Ovary (tissue), 3 donors: ENCODE measurements around the gene GJD3.

ENCODE experiments used
- EP300 ChIP-seq: sonication (generic); formaldehyde crosslinking; IDR thresholded peaks from one replicate; pipeline ENCODE4 v1.6.1; 2017; ENCODE audit warnings: antibody characterized with exemption
- POLR2A ChIP-seq: fragments of 450-650 bp; IDR thresholded peaks from one replicate; pipeline ENCODE4 v1.6.1; 2017; ENCODE audit warnings: antibody characterized with exemption, mild to moderate bottlenecking, moderate library complexity
- TF ChIP-seq, protein P1 (sequence below), 3 donors: fragments of 450-650 bp in 2 of 3; fragments of 200-600 bp in 1 of 3; IDR thresholded peaks; one replicate each; pipeline versions ENCODE4 v1.5.1 to v1.8.0; 2016 to 2022; ENCODE audit warnings: antibody characterized with exemption in 3 of 3, mild to moderate bottlenecking in 1 of 3
- donor health status: DM: no; HTN: no; CAD: no.

- TF ChIP-seq, protein P1, sequence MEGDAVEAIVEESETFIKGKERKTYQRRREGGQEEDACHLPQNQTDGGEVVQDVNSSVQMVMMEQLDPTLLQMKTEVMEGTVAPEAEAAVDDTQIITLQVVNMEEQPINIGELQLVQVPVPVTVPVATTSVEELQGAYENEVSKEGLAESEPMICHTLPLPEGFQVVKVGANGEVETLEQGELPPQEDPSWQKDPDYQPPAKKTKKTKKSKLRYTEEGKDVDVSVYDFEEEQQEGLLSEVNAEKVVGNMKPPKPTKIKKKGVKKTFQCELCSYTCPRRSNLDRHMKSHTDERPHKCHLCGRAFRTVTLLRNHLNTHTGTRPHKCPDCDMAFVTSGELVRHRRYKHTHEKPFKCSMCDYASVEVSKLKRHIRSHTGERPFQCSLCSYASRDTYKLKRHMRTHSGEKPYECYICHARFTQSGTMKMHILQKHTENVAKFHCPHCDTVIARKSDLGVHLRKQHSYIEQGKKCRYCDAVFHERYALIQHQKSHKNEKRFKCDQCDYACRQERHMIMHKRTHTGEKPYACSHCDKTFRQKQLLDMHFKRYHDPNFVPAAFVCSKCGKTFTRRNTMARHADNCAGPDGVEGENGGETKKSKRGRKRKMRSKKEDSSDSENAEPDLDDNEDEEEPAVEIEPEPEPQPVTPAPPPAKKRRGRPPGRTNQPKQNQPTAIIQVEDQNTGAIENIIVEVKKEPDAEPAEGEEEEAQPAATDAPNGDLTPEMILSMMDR (IDR thresholded peaks at IDR 0.05) = no peak
- TF ChIP-seq POLR2A (no peak), EP300 (no peak)
These were observed 3.2 kb downstream of the GJD3 start for GRCh38 chr17:40361063-40361924.
